ENCODE results near the gene NUBPL.

The NUBPL gene

GRCh38 chr14:31770271-31770670 is 209.1 kb downstream of the NUBPL start:
- no peaks in the 10 kb centered on the region for H3K9me3 ChIP-seq
- H3K36me3 ChIP-seq = no peaks in the 10 kb centered on the region
- DNase-seq = peak in 1 of 2 donors; percentile 56
- no peaks in the 10 kb centered on the region for H3K4me1 ChIP-seq
- intact Hi-C loops (cut with DNase I; ENCODE audit: low total_unique reads) = no loop called here
- no peak overlapping the region for H3K4me3 ChIP-seq
- no peak overlapping the region for H3K27ac ChIP-seq
- no peaks in the 10 kb centered on the region for H3K27me3 ChIP-seq
- no peak for TF ChIP-seq CTCF (IDR thresholded peaks at IDR 0.05)

- intact Hi-C loops (cut with DNase I; ENCODE audit: low total_unique reads) = no loop called here
- no peak overlapping the region for H3K4me3 ChIP-seq
- no peak for DNase-seq
- H3K36me3 ChIP-seq = no peaks in the 10 kb centered on the region
- no peaks in the 10 kb centered on the region for H3K9me3 ChIP-seq
- H3K27ac ChIP-seq = no peak overlapping the region
- no peaks in the 10 kb centered on the region for H3K4me1 ChIP-seq
- no peak for TF ChIP-seq CTCF (IDR thresholded peaks at IDR 0.05)
- no peaks in the 10 kb centered on the region for H3K27me3 ChIP-seq
Measured at GRCh38 chr14:31774567-31774966, 213.4 kb downstream of the NUBPL start.

GRCh38 chr14:31777312-31777711 is 216.1 kb downstream of the NUBPL start:
- H3K4me1 ChIP-seq = no peaks in the 10 kb centered on the region
- TF ChIP-seq CTCF (IDR thresholded peaks at IDR 0.05) = no peak
- no peaks in the 10 kb centered on the region for H3K9me3 ChIP-seq
- intact Hi-C loops (cut with DNase I; ENCODE audit: low total_unique reads) = no loop called here
- no peak overlapping the region for H3K4me3 ChIP-seq
- no peaks in the 10 kb centered on the region for H3K36me3 ChIP-seq
- H3K27ac ChIP-seq = no peak overlapping the region
- no peaks in the 10 kb centered on the region for H3K27me3 ChIP-seq
- DNase-seq = no peak

- DNase-seq = no peak
- intact Hi-C loops (cut with DNase I; ENCODE audit: low total_unique reads) = no loop called here
- H3K9me3 ChIP-seq = no peaks in the 10 kb centered on the region
- H3K36me3 ChIP-seq = no peaks in the 10 kb centered on the region
- H3K27me3 ChIP-seq = no peaks in the 10 kb centered on the region
- no peaks in the 10 kb centered on the region for H3K4me1 ChIP-seq
- no peak overlapping the region for H3K27ac ChIP-seq
- no peak overlapping the region for H3K4me3 ChIP-seq
- no peak for TF ChIP-seq CTCF (IDR thresholded peaks at IDR 0.05)
Measured at GRCh38 chr14:31781578-31781977, 220.4 kb downstream of the NUBPL start.

- intact Hi-C loops (cut with DNase I; ENCODE audit: low total_unique reads) = no loop called here
Measured at GRCh38 chr14:31785574-31785973, 224.4 kb downstream of the NUBPL start.

More at GRCh38 chr14:31785574-31785973, 224.4 kb downstream of the NUBPL start:
- H3K27me3 ChIP-seq = no peaks in the 10 kb centered on the region
- no peak for TF ChIP-seq CTCF (IDR thresholded peaks at IDR 0.05)
- H3K27ac ChIP-seq = no peak overlapping the region
- no peaks in the 10 kb centered on the region for H3K36me3 ChIP-seq
- H3K4me3 ChIP-seq = no peak overlapping the region
- no peaks in the 10 kb centered on the region for H3K9me3 ChIP-seq
- no peak for DNase-seq
- no peaks in the 10 kb centered on the region for H3K4me1 ChIP-seq
